ENCODE measurements around the gene ZNF524. TPM values are rescaled to one million over a fixed set of nuclear protein-coding genes. Genes with fewer than 3 reads are reported as not detected.

ZNF524 gene
- total RNA-seq, 1 donor = 10.8 TPM

DNA sequence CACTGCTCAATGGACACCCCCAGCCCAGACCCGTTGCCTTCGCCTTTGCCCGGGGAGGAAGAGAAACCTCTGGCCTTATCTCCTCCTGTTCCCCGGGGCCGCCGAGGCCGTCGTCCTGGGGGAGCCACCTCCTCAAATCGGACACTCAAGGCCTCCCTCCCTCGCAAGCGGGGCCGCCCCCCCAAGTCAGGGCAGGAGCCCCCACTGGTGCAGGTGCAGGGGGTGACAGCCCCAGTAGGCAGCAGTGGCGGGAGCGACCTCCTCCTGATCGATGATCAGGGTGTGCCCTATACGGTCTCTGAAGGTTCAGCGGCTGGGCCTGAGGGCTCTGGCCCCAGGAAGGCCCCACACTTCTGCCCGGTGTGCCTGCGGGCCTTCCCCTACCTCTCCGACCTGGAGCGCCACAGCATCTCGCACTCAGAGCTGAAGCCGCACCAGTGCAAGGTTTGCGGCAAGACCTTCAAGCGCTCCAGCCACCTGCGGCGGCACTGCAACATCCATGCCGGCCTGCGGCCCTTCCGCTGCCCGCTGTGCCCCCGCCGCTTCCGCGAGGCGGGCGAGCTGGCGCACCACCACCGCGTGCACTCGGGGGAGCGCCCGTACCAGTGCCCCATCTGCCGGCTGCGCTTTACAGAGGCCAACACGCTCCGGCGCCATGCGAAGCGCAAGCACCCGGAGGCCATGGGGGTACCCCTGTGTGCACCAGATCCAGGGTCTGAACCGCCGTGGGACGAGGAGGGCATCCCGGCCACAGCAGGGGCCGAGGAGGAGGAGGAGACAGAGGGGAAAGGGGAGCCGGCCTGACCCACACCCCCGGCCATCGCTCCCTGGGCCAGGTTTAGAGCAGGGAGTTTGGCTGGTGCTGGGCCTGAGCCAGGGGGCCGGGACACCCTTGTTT is 2.3 kb downstream of the ZNF524 start:
- H3K4me3 ChIP-seq (ENCODE audit: low read depth, low read length) = no peak overlapping the region
- DNase-seq (ENCODE audit: low read depth) = no peak
- TF ChIP-seq, protein P1, sequence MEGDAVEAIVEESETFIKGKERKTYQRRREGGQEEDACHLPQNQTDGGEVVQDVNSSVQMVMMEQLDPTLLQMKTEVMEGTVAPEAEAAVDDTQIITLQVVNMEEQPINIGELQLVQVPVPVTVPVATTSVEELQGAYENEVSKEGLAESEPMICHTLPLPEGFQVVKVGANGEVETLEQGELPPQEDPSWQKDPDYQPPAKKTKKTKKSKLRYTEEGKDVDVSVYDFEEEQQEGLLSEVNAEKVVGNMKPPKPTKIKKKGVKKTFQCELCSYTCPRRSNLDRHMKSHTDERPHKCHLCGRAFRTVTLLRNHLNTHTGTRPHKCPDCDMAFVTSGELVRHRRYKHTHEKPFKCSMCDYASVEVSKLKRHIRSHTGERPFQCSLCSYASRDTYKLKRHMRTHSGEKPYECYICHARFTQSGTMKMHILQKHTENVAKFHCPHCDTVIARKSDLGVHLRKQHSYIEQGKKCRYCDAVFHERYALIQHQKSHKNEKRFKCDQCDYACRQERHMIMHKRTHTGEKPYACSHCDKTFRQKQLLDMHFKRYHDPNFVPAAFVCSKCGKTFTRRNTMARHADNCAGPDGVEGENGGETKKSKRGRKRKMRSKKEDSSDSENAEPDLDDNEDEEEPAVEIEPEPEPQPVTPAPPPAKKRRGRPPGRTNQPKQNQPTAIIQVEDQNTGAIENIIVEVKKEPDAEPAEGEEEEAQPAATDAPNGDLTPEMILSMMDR (IDR thresholded peaks at IDR 0.05; ENCODE audit: insufficient read depth, low read length) = no peak

DNA sequence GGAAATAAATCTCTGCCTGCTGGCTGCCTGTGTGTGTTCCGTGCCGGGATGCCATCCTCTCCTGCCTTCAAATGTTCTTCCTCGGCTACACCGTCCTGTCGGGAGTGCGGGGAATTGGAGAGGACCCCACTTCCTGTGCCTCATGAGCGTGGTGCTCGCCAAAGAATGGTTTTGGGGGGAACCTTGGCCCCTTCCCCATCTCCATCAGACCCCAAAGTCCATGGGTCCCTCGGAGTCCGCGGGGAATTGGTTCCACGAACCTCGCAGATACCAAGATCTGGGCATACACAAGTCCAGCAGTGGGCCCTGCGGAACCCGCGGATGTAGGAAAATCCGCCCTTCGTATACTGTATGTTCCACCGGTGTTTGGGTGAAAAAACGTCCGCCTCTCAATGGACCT is 3.0 kb downstream of the ZNF524 start:
- TF ChIP-seq, protein P1 (IDR thresholded peaks at IDR 0.05; ENCODE audit: insufficient read depth, low read length) = no peak
- DNase-seq (ENCODE audit: low read depth) = no peak
- no peak overlapping the region for H3K4me3 ChIP-seq (ENCODE audit: low read depth, low read length)

DNA sequence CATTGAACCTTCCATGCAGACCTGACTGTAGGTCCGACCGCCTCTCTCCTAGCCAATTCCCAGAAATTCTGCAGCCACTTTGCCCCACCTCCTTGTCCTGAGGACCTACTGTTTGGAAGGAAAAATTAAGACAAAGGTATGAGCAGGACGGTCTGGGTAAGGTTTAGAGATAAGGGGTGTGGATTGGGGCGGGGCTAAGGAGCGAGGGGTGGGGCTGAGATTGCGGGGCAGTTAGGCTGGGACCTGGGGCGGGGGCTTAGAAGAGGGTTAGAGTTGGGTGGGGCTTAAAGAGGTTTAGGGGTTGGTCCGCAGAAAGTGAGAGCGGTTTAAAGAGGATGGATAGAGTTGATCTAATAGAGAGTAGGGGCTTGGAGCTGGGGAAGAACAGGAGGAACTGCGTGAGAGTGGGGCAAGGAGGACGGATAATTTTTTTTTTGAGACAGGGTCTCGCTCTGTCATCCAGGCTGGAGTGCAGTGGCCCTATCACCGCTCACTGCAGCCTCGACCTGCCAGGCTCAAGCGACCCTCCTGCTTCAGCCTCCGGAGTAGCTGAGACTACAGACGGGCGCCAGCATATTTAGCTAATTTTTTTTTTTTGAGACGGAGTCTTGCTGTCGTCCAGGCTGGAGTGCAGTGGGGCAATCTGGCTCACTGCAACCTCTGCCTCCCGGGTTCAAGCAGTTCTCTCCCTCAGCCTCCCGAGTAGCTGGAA is 3.6 kb downstream of the ZNF524 start:
- no peak overlapping the region for H3K4me3 ChIP-seq (ENCODE audit: low read depth, low read length)
- TF ChIP-seq, protein P1 (IDR thresholded peaks at IDR 0.05; ENCODE audit: insufficient read depth, low read length) = no peak

DNA sequence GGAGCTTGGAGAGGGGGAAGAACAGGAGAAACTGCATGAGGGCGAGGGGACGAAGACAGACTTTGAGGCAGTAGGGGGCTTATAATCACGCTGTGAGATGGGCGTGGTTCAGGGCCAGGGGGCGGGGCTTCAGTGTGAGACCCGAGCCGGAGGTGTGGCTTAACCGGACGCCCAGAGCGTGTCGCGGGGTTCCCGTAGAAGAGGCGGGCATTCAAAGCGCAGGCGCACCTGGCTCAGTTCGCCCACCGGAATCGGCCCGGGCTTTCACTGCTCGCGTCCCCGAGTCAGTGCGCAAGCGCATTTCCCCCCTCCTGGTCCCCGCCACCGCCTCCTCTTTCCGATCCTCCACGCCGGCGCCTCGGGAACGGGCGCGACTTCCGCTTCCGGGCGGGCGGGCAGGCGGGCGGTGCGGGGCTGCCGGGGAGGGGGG is 5.1 kb downstream of the ZNF524 start:
- peak overlapping the region; percentile 93 for H3K4me3 ChIP-seq (ENCODE audit: low read depth, low read length)
- TF ChIP-seq, protein P1 (IDR thresholded peaks at IDR 0.05; ENCODE audit: insufficient read depth, low read length) = no peak
- DNase-seq (ENCODE audit: low read depth) = peak; percentile 97

More for the DNA sequence above, 3.6 kb downstream of the ZNF524 start:
- no peak for DNase-seq (ENCODE audit: low read depth)

DNA sequence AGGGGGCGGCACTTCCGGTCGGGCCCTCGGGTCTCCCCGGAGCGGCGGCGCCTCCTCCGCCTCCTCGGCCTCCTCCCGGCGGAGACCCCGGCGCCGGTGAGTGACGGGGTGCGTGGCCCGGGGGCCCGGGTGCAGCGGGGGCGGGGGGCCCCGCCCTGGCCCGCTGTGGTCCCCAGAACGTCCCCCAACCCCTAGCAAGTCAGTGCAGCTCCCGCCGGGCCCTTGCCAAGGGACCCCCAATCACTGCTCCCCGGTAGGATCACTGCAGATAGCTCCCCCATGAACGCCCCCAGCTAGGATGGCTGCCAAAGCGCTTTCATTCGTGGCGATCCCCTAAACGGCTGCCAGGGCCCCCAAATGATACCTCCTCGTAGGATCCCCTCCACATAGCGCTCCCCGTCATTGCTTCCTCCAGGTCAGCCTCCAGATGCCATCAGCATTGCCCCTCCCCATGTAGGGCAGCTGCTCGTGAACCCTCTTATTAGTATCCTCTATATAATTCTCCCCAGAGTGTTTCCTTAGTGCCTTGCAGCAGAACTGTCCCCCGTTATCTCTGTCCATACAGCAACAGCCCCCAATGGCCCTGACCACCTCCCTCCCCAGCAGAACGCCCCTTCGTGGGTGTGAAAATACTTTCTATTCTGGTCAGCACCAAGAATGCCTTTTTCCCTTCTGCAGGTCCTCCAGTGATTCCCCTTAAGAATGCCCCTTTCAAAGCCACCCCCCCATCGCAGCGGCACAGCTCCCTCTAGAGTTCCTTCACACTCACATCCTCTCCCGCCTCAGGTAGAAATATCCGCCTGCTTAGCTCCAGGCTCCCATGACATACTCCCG is 5.8 kb downstream of the ZNF524 start, which contains the start of gene ZNF865:
TSS of gene ZNF865 (plus strand) at position 11 of the 834 bp plus-strand sequence. CDS start 7,972 bp downstream, outside the sequence.
- TF ChIP-seq, protein P1 (IDR thresholded peaks at IDR 0.05; ENCODE audit: insufficient read depth, low read length) = peak; percentile 88
- peak within 1 kb of the TSS; percentile 93 for H3K4me3 ChIP-seq (ENCODE audit: low read depth, low read length)
- DNase-seq (ENCODE audit: low read depth) = peak; percentile 85

DNA sequence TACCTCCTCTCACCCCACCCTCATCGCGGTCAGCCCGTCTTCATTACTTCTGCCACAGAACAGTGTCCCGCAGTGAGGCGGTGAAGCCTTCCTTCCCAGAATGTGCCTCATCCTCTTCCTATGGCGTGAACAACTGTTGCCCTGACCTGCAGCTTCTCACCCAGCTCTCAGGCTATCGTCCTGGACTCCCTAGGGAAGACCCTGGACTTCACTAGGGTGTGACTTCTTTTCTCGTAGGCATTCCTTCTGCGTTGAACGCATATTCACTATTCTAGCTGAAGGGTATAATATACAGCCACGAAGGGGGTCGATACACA is 6.3 kb downstream of the ZNF524 start:
- DNase-seq (ENCODE audit: low read depth) = no peak
- H3K4me3 ChIP-seq (ENCODE audit: low read depth, low read length) = peak overlapping the region; percentile 93
- TF ChIP-seq, protein P1 (IDR thresholded peaks at IDR 0.05; ENCODE audit: insufficient read depth, low read length) = no peak
